HL-60/S4 (cell line): ENCODE measurements around the gene TRNP1.

Experiments
- in situ Hi-C: fragments of 300-500 bp; cut with MboI; formaldehyde crosslinking; loops from 2 replicates; pipeline ENCODE4 v1.14.3; 2022; ENCODE audit warnings: low sequenced_read_pairs

Gene TRNP1

GRCh38 chr1:27025718-27026117 is 32.2 kb downstream of the TRNP1 start:
- in situ Hi-C loops: no loop called here

DNA sequence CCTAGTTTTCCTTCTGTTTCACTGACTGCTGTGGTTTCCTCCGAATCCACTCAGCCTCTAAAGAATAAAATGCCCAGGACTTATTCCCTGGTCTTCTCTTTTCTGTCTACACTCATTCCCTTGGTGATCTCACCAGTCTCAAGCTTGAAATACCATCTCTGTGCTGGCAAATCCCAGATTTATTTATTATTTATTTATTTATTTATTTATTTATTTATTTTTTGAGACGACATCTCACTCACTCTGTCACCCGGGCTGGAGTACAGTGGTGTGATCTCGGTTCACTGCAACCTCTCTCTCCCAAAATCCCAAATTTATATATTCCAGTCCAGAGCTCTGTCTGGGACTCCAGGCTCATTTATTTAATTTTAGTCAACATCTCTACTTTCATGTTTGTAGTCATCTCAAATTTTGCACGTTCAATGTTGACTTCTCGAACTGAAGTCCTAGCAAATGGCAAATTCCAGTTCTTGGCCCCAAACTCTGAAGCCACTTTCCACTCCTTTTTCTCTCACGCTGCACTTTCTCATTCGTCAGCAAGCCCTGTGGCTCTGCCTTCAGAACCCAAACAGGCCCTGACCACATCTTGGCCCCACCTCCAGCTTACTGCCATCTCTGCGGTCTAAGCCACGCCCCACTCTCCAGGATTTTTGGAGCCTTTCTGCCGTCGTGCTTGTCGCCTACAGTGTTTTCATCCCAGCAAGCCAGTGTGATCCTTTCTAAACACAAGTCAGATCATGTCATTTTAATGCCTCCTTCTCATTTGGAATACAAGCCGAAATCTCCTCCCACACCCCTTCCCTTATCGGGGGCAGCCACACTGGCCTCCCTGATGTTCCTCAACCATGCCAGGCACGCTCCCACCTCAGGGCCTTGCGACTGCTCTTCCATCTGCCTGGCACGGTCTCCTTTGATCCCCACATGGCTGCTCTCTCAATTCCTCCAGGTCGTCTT is 33.4 kb downstream of the TRNP1 start:
- in situ Hi-C loops: no loop called here

DNA sequence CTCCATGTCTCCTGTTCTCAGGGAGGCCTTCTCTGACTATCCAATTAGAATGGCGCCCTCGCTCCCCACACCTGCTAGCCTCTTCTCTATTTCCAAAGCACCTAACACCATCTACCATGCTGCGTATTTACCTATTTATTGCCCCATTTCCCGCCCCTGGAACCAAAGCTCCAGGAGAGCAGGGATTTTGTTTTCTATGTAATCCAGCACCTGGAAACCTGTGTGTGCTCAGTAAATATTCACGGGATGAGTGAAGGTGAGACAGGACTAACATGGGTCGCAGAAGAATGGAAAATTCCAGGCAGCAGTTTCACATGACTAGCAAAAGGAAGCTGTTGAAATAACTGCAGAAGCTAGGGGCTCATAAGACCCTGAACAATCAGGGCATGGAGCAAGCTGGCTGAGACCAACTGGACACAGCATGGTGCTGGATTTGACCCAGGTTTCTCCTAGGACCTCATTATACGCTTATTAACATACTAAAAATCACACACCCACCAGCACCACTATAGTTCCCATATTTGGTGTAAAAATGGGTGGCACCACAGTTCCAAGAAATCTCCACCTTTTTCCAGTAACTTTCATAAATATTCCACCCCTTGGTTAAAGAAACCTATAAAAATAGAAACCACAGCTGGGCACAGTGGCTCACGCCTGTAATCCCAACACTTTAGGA is 34.2 kb downstream of the TRNP1 start:
- in situ Hi-C loops: no loop called here

GRCh38 chr1:27029517-27029916 is 36.0 kb downstream of the TRNP1 start:
- in situ Hi-C loops: no loop called here

- in situ Hi-C loops: no loop called here
Observed at GRCh38 chr1:27031235-27032118, 38.0 kb downstream of the TRNP1 start.

DNA sequence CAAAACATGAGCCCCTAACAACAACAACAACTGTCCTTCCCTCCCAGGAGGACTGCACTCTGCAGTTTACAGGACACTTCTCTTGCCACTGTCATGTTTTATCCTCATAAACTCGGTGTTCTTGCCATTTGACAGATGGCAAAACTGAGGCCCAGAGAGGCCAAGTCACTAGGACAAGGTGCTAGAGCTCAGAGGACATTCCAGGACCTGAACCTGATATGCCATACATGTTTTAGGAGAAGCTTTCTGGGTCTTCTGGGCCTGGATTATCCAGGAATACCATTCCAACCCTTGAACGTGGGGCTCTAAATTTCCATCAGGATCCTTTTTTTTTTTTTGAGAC is 38.6 kb downstream of the TRNP1 start:
- in situ Hi-C loops: no loop called here

- in situ Hi-C loops: no loop called here
Observed at GRCh38 chr1:27033043-27033746, 39.7 kb downstream of the TRNP1 start.

DNA sequence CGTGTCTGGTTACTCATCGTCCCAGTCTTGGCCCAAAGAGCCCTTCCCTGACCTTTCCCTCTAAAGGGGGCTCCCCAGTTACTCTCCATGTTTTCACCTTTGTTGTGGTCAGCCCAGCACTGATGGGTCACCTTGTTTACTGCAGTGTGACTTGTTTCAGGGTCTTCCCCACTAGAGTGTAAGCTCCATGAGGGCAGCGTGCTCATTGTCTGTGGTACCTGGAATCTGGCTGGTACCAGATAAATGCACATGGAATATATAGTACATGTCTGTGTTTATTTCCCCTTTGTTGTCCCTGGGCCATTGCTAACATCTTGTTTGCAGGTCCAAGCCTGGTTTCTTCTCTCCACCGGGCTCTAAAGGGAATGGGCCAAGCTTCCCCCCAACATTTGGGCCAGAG is 41.9 kb downstream of the TRNP1 start:
- in situ Hi-C loops: no loop called here

GRCh38 chr1:27036718-27037117 is 43.2 kb downstream of the TRNP1 start:
- in situ Hi-C loops: no loop called here

DNA sequence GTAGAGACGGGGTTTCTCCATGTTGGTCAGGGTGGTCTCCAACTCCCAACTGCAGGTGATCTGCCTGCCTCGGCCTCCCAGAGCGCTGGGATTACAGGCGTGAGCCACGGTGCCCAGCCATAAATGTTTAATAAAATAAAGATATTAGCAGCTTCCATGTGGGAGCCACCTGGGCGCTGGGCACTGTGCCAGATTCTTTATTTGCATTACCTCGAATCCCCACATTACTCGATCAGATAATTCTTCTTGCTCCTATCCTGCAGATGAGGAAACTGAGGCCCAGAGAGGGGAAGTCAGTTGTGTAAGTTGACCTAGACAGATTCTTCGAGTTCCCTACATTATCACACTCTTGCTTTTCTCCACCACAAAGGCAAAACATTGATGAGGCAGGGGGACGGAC is 44.0 kb downstream of the TRNP1 start:
- in situ Hi-C loops: no loop called here

GRCh38 chr1:27038020-27038419 is 44.5 kb downstream of the TRNP1 start:
- in situ Hi-C loops: no loop called here

- in situ Hi-C loops: no loop called here
Observed at GRCh38 chr1:27042670-27043069, 49.2 kb downstream of the TRNP1 start.

GRCh38 chr1:27044613-27045151 is 51.2 kb downstream of the TRNP1 start:
- in situ Hi-C loops: loop anchor here (5.0 kb wide), 1 partner anchor 353 kb away; no protein-coding TSS in a partner anchor

- in situ Hi-C loops: loop anchor here (5.0 kb wide), 1 partner anchor 351 kb away; no protein-coding TSS in a partner anchor
Observed at GRCh38 chr1:27045973-27046558, 52.6 kb downstream of the TRNP1 start.

GRCh38 chr1:27047914-27048313 is 54.4 kb downstream of the TRNP1 start:
- in situ Hi-C loops: loop anchor here (5.0 kb wide), 1 partner anchor 349 kb away; no protein-coding TSS in a partner anchor

DNA sequence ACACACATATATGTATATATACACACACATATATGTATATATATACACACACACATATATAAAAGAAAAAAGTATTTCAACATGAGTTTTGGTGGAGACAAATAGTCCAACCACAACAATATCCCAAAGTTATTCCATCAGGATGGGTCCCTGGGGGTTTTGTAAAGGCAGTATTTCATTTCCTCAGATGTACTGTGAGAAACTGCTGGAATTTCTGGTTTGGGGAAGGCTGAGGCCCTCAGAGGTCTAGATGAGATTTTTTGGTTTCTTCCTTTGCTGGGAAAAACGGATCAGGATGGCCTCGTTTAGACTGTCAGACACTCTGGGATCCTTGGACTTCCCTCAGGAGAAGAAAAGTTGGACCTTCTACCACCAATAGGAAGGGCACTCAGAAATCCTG is 55.6 kb downstream of the TRNP1 start:
- in situ Hi-C loops: loop anchor here (5.0 kb wide), 1 partner anchor 348 kb away; no protein-coding TSS in a partner anchor

- in situ Hi-C loops: loop anchor here (5.0 kb wide), 2 partner anchors 38 to 348 kb away; no protein-coding TSS in a partner anchor
Observed at GRCh38 chr1:27049607-27050006, 56.1 kb downstream of the TRNP1 start.
